GM19397 (cell line): ENCODE data around the gene ABHD1.
"Not testable (repeated sequence)": the region's sequence is repeated elsewhere in the genome, so short reads cannot be mapped to it uniquely, and the experiment has no call there.

Experiments used
- ATAC-seq: cut with Tn5 transposase; IDR thresholded peaks from one replicate; pipeline ENCODE4 v1.9.1; 2021; ENCODE audit warnings: mild to moderate bottlenecking, moderate library complexity; ENCODE audit not compliant: unreplicated experiment

Gene ABHD1

DNA sequence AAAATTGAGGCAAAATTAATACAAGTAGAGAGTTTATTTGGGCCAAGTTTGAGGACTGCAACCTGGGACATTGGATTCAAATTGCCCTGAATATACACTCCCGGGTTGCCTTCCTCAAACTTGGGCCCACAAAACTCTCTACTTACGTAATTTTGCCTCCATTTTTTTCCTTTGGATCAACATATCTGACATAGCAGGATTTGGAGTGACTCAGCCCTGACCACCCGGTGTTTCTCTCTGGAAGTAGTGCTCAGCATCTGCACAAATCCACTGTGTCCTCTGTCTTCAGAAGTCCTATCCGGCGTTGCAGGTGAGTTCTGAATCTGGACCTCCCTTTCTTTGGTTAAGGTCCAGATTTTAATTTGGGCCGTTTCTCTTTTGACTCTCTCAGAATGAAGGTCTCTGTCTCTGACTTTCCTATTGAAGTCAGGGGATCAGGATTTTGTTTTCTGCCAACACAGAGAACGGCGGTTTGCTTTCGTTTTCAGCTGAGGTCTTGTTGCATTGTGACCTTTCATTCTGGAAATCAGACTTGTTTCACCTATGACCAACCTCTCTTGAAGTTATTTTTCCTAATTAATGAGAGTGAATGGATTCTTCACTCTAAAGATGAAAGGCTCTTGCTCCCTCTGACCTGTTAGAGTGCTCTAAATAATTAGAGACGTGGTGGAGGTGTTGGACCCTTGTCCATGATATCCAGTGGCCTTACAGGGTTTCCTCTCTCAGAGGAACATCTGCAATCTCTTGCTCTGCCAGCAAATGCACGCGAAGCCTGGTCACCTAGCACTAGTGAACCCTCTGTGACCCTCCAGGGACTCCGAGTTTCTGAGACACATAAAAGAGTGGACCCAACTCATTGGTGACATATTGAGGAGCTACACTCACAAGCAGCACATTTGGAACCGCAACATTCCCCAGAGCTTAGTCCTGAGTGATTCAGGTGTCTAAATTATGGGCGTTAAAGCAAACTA, 38.8 kb downstream of the ABHD1 start:
- no peak for ATAC-seq

DNA sequence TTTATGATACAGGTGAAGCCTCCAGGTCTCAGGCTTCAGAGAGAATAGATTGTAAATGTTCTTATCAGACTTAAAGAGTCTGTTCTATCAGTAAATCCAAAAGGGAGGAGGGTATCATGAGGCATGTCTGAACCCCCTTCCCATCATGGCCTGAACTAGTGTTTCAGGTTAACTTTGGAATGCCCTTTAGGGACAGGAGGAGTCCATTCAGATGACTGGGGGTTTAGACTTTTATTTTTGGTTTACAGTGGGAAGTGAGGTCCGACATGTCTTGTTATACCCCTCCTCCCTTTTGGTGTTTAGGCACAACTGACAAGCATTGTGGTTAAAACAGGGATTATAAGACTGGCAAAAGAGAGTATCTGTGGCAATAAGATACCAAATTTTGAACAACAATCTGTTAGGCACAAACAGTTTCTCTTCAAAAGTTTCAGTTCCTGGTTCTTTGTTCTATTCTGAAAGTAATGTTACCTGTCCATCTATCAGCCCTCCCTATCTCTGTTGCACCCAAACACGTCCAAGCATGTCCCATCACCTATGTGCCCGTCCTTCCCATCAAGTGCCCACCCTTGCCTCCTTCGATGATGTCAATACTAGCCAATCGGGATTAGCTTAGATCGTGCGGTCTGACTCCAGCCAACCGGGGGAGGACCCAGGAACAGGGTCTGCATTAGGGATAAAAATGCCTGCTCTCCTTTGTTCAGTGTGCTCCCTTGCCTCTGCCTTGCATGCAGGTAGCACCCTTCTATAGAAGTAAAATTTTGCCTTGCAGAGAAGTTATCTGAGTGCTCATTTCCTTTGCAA, 41.5 kb downstream of the ABHD1 start:
- no peak for ATAC-seq

DNA sequence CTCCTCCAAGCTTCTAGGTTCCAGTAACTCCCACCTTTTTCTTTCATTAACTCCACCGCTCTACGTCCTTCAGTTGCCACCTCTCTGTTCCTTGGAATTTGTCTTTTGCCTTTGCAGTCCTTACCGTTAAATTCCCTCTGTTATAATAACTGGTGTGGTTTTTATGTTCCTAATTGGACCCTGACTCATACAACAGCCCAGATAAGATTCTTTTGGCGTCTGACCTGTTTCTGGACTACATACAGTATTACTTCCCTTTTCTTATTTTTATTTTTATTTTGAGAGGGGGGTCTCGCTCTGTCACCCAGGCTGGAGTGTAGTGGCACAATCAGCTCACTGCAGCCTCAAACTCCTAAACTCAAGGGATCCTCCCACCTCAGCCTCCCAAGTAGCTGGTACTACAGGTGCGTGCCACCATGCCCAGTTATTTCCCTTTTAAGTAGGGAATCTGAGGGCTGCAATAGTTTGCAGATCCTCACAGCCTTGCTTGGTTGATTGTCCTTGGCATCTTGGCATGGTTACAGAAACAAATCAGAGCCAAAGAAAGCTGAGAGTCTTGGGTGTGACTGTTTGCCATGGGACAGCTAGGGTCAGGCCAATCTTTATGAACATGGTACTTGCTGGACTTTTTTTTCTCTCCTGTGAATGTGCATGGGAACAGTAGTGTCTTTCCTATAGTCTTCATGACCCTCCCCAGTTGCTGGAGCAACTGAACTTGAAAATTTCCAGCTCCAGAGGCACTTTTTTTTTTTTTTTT, 47.1 kb downstream of the ABHD1 start:
- no peak for ATAC-seq

DNA sequence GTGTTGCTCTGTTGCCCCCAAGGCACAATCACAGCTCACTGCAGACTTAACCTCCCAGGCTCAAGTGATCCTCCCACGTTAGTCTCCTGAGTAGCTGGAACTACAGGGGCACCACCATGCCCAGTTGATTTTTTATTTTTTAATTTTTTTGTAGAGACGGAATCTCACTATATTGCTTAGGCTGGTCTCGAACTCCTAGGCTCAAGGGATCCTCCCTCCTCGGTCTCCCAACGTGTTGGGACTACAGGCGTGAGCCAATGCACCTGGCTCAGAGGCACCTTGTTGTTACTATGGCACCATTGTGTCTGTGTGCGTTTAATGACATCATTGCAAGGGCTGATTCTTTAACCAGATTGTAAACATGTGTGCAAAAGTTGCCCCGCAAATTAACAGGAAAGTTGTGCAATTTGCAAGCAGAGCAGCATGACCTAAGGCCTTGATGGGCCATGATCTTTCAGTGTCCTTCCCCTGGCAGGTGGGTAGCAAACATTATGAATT, 47.8 kb downstream of the ABHD1 start:
- no peak for ATAC-seq

DNA sequence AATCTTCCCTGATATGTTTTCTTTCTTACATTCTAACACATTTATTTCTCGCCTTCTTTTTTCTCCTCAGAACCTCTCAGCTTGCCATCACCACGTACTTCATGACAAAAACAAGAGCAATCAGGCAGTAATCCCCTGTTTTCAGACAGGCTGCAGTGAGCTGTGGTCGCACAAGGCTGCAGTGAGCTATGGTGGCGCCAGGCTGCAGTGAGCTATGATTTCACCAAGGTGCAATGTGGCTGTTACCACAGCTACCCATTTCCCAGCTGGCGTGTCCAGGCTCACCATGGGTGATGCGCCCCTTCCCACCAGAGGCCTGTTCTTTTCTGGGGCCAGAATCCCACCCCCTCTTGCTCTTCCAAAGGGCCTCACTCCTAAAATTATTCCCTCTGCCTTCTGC, 51.0 kb downstream of the ABHD1 start:
- no peak for ATAC-seq

GRCh38 chr2:27175330-27175729, 51.7 kb downstream of the ABHD1 start:
- ATAC-seq = no peak

DNA sequence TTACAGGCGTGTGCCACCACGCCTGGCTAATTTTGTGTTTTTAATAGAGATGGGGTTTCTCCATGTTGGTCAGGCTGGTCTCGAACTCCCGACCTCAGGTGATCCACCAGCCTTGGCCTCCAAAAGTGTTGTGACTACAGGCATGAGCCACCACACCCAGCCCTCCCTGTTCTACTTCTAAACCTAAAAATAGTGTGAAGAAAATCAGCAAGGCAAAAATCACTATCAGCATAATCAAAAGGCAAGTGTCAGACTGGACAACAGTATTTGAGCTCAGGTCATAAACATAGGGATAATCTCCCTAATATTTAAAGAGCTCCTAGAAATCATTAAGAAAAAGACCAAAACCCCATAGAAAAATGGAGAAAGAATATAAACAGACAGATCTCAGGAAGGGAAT, 52.2 kb downstream of the ABHD1 start:
- ATAC-seq = not testable (repeated sequence)

DNA sequence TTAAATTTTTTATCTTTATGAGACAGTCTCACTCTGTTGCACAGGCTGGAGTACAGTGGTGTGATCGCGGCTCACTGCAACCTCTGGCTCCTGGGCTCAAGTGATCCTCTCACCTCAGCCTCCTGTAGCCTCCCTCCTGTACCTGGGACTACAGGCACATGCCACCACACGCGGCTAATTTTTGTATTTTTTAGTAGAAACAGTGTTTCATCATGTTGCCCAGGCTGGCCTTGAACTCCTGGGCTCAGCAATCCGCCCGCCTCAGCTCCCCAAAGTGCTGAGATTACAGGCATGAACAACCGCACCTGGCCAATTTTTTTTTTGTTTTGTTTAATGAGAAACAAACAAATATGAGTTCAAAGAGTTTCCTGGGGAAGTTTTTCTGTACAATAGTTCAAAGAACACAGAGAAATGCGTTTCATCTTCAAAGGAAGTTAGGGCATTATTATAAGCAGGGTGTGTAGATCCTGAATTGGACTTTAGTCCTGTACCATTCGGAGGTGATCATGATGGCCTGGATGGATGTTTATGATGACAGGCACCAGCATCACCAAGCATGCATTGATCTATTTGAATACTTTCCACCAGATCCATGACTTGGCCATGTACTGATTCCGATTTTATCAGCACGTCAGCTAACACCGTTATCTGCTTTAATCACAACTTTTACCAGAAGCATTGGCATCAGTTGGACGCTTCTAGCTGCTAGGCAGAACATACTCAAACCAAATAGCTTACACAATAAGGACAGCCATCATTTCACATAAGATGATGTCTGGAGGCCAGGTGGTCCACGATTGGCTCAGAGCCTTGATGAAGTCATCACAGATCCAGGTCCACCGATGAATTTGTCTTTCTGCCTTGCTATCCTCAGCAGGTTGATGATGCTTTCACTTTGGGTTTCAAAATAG, 54.1 kb downstream of the ABHD1 start:
- no peak for ATAC-seq

DNA sequence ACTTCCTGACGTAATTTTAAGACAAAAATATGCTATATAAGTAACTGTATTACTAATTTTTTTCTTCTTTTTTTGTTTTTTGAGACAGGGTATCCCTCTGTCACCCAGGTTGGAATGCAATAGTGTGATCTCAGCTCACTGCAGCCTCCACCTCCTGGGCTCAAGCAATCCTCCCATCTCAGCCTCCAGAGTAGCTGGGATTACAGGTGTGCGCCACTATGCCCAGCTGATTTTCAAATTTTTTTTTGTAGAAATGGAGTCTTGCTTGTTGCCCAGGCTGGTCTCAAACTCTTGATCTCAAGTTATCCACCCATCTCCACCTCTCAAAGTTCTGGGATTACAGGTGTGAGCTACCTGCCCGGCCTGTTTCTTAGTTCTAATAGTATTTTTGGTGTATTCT, 54.9 kb downstream of the ABHD1 start:
- ATAC-seq = no peak

GRCh38 chr2:27179344-27180000, 55.9 kb downstream of the ABHD1 start:
- no peak for ATAC-seq
